HUES48 (cell line): Measurements from ENCODE around the gene MIEN1.
"Not testable (repeated sequence)": the region's sequence is repeated elsewhere in the genome, so short reads cannot be mapped to it uniquely, and the experiment has no call there.

Experiments
- H3K27ac ChIP-seq: one replicate; pipeline ENCODE4 v1.7.0; 2013; ENCODE audit warnings: low read depth, low read length, inconsistent platforms
- H3K27me3 ChIP-seq: 2 replicates; pipeline ENCODE4 v1.6.1; 2013; ENCODE audit warnings: mild to moderate bottlenecking, low read length; ENCODE audit not compliant: control insufficient read depth, insufficient read depth
- H3K36me3 ChIP-seq: 2 replicates; pipeline ENCODE4 v1.6.1; 2013; ENCODE audit warnings: low read length; ENCODE audit not compliant: control insufficient read depth, insufficient read depth
- H3K4me1 ChIP-seq: 2 replicates; pipeline ENCODE4 v1.6.1; 2013; ENCODE audit warnings: mild to moderate bottlenecking, low read length; ENCODE audit not compliant: control insufficient read depth, insufficient read depth
- H3K4me3 ChIP-seq: 2 replicates; pipeline ENCODE4 v1.5.1; 2013; ENCODE audit warnings: mild to moderate bottlenecking, low read depth, low read length
- H3K9ac ChIP-seq: 2 replicates; pipeline ENCODE4 v1.6.1; 2013; ENCODE audit warnings: mild to moderate bottlenecking, low read depth, low read length, moderate library complexity
- H3K9me3 ChIP-seq: 2 replicates; pipeline ENCODE4 v1.6.1; 2013; ENCODE audit warnings: low read length; ENCODE audit not compliant: control insufficient read depth, insufficient read depth

Gene MIEN1

GRCh38 chr17:39722965-39723848, 7.1 kb downstream of the MIEN1 start:
- no peaks in the 10 kb centered on the region for H3K27me3 ChIP-seq
- H3K36me3 ChIP-seq: peaks cover 96% of the 10 kb centered on the region
- no peaks in the 10 kb centered on the region for H3K4me1 ChIP-seq
- H3K9ac ChIP-seq: no peak overlapping the region
- no peak overlapping the region for H3K27ac ChIP-seq
- no peak overlapping the region for H3K4me3 ChIP-seq
- H3K9me3 ChIP-seq: no peaks in the 10 kb centered on the region

DNA sequence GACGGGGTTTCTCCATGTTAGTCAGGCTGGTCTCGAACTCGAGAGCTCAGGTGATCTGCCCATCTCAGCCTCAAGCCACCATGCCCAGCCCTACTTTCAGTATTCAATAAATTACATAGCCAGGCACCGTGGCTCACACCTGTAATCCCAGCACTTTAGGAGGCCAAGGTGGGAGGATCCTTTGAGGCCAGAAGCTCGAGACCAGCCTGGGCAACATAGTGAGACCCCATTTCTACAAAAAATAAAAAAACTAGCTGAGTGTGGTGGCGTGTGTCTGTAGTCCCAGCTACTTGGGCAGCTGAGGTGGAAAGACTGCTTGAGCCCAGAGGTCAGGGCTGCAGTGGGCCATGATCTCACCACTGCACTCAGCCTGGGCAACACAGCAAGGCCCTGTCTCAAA, 8.2 kb downstream of the MIEN1 start:
- Histone ChIP-seq H3K36me3 (peaks cover 96% of the 10 kb centered on the region), H3K4me3 (no peak overlapping the region), H3K9me3 (no peaks in the 10 kb centered on the region), H3K9ac (no peak overlapping the region), H3K27me3 (no peaks in the 10 kb centered on the region), H3K27ac (no peak overlapping the region), H3K4me1 (no peaks in the 10 kb centered on the region)

DNA sequence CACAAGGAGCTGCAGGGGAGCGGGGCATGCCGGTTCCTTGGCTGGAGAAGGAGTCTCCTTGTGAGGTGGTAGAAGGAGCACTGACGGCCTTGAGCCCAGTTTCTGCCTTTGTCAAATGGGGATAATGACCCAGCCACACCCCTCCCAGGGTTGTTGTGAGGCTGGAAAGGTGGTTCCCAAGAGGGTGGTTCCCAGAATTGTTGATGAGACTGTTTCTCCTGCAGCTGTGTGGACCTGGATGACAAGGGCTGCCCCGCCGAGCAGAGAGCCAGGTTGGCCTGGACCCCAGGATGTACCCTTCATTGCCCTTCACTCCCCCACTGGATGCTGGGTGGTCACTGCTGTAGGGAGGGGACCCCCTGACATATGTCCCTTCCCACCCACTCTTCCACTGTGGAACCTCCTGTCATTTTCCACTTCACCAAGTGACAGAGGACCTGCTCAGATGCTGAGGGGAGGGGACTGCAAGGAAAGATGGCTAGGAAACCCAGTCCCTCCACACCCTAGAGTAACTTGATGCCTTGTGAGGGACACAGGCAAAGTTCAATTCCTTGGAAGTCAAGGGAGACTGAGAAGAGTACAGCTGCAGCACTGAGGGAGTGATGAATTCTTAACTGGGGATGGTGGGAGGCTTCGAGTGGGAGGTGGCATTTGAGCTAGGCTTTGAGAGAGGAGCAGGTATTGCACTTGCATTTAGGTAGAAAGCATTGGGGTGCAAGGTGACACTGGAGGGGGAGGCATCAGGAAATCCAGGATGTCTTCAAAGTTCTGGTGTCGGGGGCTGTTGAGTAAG, 10.6 kb downstream of the MIEN1 start:
- Histone ChIP-seq H3K9ac (no peak overlapping the region), H3K27me3 (no peaks in the 10 kb centered on the region), H3K4me3 (no peak overlapping the region), H3K36me3 (peaks cover 96% of the 10 kb centered on the region), H3K9me3 (no peaks in the 10 kb centered on the region), H3K27ac (no peak overlapping the region), H3K4me1 (no peaks in the 10 kb centered on the region)

GRCh38 chr17:39717660-39718059, 12.7 kb downstream of the MIEN1 start:
- Histone ChIP-seq H3K36me3 (peaks cover 95% of the 10 kb centered on the region), H3K9me3 (no peaks in the 10 kb centered on the region), H3K27ac (no peak overlapping the region), H3K9ac (no peak overlapping the region), H3K27me3 (no peaks in the 10 kb centered on the region), H3K4me1 (no peaks in the 10 kb centered on the region), H3K4me3 (no peak overlapping the region)

DNA sequence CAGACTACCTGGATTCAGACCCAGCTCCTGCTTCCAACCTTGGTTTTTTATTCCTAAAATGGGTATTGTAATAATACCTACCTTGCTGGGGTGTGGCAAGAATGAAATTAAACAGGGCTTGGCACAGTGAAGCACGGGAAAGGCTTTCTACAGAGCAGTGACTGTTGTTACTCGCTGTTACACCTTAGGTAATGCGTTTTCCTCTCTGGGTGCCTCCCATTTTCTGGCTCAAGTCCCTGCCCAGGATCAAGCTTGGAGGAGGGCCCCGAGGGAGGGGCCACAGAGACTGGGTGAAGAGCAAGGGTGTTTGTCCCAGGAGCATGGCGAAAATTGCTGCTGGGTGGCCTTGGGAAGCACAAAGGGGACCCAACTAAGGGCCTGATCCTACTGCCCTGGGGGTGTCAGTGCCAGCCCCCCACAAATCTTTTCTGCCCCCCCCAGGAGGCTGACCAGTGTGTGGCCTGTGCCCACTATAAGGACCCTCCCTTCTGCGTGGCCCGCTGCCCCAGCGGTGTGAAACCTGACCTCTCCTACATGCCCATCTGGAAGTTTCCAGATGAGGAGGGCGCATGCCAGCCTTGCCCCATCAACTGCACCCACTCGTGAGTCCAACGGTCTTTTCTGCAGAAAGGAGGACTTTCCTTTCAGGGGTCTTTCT, 13.3 kb downstream of the MIEN1 start:
- H3K4me1 ChIP-seq: no peaks in the 10 kb centered on the region
- no peak overlapping the region for H3K4me3 ChIP-seq
- H3K9me3 ChIP-seq: no peaks in the 10 kb centered on the region
- no peak overlapping the region for H3K9ac ChIP-seq
- peaks cover 95% of the 10 kb centered on the region for H3K36me3 ChIP-seq
- no peaks in the 10 kb centered on the region for H3K27me3 ChIP-seq
- peak overlapping the region; percentile 8 for H3K27ac ChIP-seq

DNA sequence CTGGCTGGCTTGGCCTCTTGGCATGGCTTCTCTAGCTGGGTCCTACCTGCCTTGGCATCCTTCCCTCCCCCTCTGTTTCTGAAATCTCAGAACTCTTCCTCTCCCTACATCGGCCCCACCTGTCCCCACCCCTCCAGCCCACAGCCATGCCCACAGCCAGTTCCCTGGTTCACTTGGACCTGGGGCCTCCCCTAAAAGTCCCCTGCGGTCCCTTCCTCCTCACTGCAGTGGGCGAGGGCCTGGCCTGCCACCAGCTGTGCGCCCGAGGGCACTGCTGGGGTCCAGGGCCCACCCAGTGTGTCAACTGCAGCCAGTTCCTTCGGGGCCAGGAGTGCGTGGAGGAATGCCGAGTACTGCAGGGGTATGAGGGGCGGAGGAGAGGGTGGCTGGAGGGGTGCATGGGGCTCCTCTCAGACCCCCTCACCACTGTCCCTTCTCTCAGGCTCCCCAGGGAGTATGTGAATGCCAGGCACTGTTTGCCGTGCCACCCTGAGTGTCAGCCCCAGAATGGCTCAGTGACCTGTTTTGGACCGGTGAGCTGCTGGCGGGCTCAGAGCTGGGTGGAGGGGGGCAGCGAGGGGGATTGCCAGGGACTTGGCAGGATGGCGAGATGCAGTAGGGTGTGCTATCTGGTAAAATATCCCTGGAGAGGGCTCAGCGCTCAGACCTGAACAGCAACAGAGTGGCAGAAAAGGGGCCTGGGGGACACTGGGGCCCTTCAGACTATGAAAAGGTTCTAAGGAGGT, 14.1 kb downstream of the MIEN1 start:
- Histone ChIP-seq H3K9me3 (no peaks in the 10 kb centered on the region), H3K36me3 (peaks cover 96% of the 10 kb centered on the region), H3K27ac (peak overlapping the region; percentile 8), H3K4me3 (no peak overlapping the region), H3K4me1 (no peaks in the 10 kb centered on the region), H3K27me3 (no peaks in the 10 kb centered on the region), H3K9ac (no peak overlapping the region)

DNA sequence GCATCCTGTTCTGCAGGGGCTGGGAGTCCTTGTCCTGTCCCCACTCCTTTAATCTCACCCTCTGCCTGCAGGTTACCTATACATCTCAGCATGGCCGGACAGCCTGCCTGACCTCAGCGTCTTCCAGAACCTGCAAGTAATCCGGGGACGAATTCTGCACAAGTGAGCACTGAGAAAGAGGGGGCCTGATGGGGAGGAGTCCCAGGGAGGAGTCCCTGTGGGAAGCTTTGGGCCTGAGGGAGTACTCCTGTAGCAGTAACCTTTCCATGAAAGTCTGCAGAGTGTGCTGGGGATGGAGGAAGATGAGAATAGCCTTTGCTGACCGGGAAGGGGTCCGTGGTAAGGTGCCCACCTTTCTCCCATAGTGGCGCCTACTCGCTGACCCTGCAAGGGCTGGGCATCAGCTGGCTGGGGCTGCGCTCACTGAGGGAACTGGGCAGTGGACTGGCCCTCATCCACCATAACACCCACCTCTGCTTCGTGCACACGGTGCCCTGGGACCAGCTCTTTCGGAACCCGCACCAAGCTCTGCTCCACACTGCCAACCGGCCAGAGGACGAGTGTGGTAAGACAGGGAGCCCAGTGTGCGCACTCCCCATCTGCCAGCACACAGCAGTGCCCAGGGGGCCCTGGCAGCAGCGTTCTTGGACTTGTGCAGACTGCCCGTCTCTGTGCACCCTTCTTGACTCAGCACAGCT, 14.8 kb downstream of the MIEN1 start:
- Histone ChIP-seq H3K9me3 (no peaks in the 10 kb centered on the region), H3K36me3 (peaks cover 97% of the 10 kb centered on the region)

DNA sequence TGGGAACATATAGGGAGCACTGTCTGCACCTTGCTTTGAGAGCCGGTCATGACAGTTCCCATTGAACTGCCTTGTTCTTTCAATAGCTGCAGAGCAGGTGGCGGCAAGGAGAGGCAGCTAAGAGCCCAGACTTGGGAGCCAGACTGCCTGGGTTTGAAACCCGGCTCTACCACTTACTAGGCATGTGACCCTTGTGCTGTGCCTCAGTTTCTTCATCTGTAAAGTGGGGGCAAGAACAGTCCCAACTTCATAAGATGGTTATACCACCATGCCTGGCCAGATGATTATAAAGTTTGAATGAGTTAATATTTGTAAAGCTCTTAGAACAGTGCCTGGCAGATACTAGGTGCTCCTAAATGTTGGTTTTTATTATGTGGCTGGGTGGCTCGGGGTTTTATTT, 16.1 kb downstream of the MIEN1 start:
- Histone ChIP-seq H3K4me3 (no peak overlapping the region), H3K27ac (no peak overlapping the region), H3K36me3 (peaks cover 97% of the 10 kb centered on the region), H3K27me3 (no peaks in the 10 kb centered on the region), H3K9ac (no peak overlapping the region), H3K4me1 (no peaks in the 10 kb centered on the region), H3K9me3 (no peaks in the 10 kb centered on the region)

More for the DNA sequence above, 14.8 kb downstream of the MIEN1 start:
- Histone ChIP-seq H3K9ac (no peak overlapping the region), H3K27me3 (no peaks in the 10 kb centered on the region), H3K4me1 (no peaks in the 10 kb centered on the region), H3K4me3 (no peak overlapping the region), H3K27ac (no peak overlapping the region)

DNA sequence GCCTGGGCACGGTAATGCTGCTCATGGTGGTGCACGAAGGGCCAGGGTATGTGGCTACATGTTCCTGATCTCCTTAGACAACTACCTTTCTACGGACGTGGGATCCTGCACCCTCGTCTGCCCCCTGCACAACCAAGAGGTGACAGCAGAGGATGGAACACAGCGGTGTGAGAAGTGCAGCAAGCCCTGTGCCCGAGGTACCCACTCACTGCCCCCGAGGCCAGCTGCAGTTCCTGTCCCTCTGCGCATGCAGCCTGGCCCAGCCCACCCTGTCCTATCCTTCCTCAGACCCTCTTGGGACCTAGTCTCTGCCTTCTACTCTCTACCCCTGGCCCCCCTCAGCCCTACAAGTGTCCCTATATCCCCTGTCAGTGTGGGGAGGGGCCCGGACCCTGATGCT, 18.5 kb downstream of the MIEN1 start:
- Histone ChIP-seq H3K4me1 (no peaks in the 10 kb centered on the region), H3K27ac (no peak overlapping the region), H3K9ac (no peak overlapping the region), H3K27me3 (no peaks in the 10 kb centered on the region), H3K4me3 (no peak overlapping the region), H3K9me3 (no peaks in the 10 kb centered on the region), H3K36me3 (peaks cover 97% of the 10 kb centered on the region)

GRCh38 chr17:39711071-39711470, 19.3 kb downstream of the MIEN1 start:
- not testable (repeated sequence) for H3K9ac ChIP-seq, H3K4me1 ChIP-seq, H3K9me3 ChIP-seq, H3K4me3 ChIP-seq, H3K27ac ChIP-seq, H3K27me3 ChIP-seq
- H3K36me3 ChIP-seq: peaks cover 95% of the 10 kb centered on the region
